HCT116 (cell line): Measurements from ENCODE around the gene SUPT4H1. TPM values are rescaled to one million over a fixed set of nuclear protein-coding genes. Genes with fewer than 3 reads are reported as not detected.

Source experiments
- ATAC-seq: fragments of 200-7000 bp; cut with Tn5 transposase; 2 replicates; pipeline ENCODE4 v1.9.1; 2020; ENCODE audit warnings: mild to moderate bottlenecking, moderate library complexity
- BruUV-seq: library from RNA; stranded (reverse); fragments of 400-500 nt; replicated peaks from 2 replicates; lab custom pipeline; 2021; lab: Mats Ljungman, UMichigan
- CTCF ChIA-PET: fragments of 300-600 bp; sonication (Branson Sonifier 250); formaldehyde crosslinking; loops from one replicate; lab custom pipeline; 2021; ENCODE audit warnings: antibody characterized with exemption; lab: Charles Lee
- POLR2A ChIA-PET: fragments of 300-600, 350-600 bp; sonication (Branson Sonifier 250); formaldehyde crosslinking; loops from one replicate; lab custom pipeline; 2021; ENCODE audit warnings: antibody characterized with exemption; lab: Charles Lee
- RAD21 ChIA-PET, 2 experiments: fragments of 300-600 bp; sonication (Branson Sonifier 250); formaldehyde crosslinking; loops; one replicate each; lab custom pipeline; 2023; ENCODE audit warnings: low total read pairs in 2 of 2; ENCODE audit not compliant: uncharacterized antibody in 2 of 2, unreplicated experiment in 2 of 2, low non-redundant PET in 1 of 2; lab: Charles Lee
- DNase-seq: peaks from one replicate; pipeline ENCODE4 v3.0.0-alpha.2; 2010; ENCODE audit warnings: low read depth, low spot score
- H2AFZ ChIP-seq: fragments of 200-600 bp; shearing (Covaris generic), sonication (generic); 2 replicates; pipeline ENCODE4 v1.6.1; 2017; ENCODE audit warnings: low read depth, mixed run types, mixed read lengths, antibody characterized with exemption, low read length; ENCODE audit not compliant: poor library complexity, severe bottlenecking
- H3K27ac ChIP-seq: 2 replicates; pipeline ENCODE4 v1.5.1; 2012; ENCODE audit warnings: low read depth, low read length
- H3K27me3 ChIP-seq: fragments of 200-600 bp; sonication (generic); 2 replicates; pipeline ENCODE4 v1.6.1; 2016; ENCODE audit warnings: mixed run types, low read length, mixed read lengths; ENCODE audit not compliant: insufficient read depth
- H3K36me3 ChIP-seq, 2 experiments: fragments of 200-500 bp in 1 of 2; fragments of 200-600 bp in 1 of 2; sonication (Bioruptor generic) in 1 of 2; sonication (generic) in 1 of 2; 2 replicates each; pipeline versions ENCODE4 v1.5.1 to v1.6.1; 2014 to 2016; ENCODE audit warnings: low read length in 2 of 2, inconsistent platforms in 1 of 2, mixed read lengths in 1 of 2, mixed run types in 1 of 2; ENCODE audit not compliant: insufficient read depth in 2 of 2, control insufficient read depth in 1 of 2
- H3K4me1 ChIP-seq, 2 experiments: fragments of 200-600 bp in 1 of 2; sonication (generic) in 1 of 2; 2 replicates each; pipeline versions ENCODE4 v1.5.1 to v1.6.1; 2012 to 2017; ENCODE audit warnings: low read length in 2 of 2, inconsistent platforms in 1 of 2, mild to moderate bottlenecking in 1 of 2, mixed read lengths in 1 of 2, mixed run types in 1 of 2, moderate library complexity in 1 of 2; ENCODE audit not compliant: insufficient read depth in 2 of 2, control insufficient read depth in 1 of 2
- H3K4me2 ChIP-seq: fragments of 200-600 bp; sonication (generic); 2 replicates; pipeline ENCODE4 v1.6.1; 2017; ENCODE audit warnings: mixed run types, low read length, mixed read lengths
- H3K4me3 ChIP-seq, 2 experiments: fragments of 200-600 bp in 1 of 2; sonication (generic) in 1 of 2; replicated peaks in 1 of 2; 2 replicates each; pipeline ENCODE4 v1.5.1; 2011 to 2016; ENCODE audit warnings: low read length in 2 of 2, control low read depth in 1 of 2, low read depth in 1 of 2, mild to moderate bottlenecking in 1 of 2, mixed read lengths in 1 of 2, mixed run types in 1 of 2
- H3K79me2 ChIP-seq: fragments of 200-600 bp; sonication (generic); 2 replicates; pipeline ENCODE4 v1.6.1; 2017; ENCODE audit warnings: mild to moderate bottlenecking, mixed run types, low read length, moderate library complexity, mixed read lengths; ENCODE audit not compliant: insufficient read depth
- H3K9ac ChIP-seq: fragments of 200-600 bp; sonication (generic); 2 replicates; pipeline ENCODE4 v1.6.1; 2016; ENCODE audit warnings: low read length, mixed read lengths
- H3K9me2 ChIP-seq: fragments of 200-600 bp; sonication (generic), shearing (Covaris generic); 2 replicates; pipeline ENCODE4 v1.6.1; 2017; ENCODE audit warnings: mixed run types, mild to moderate bottlenecking, moderate library complexity; ENCODE audit not compliant: insufficient read depth
- H3K9me3 ChIP-seq, 2 experiments: fragments of 200-500 bp in 1 of 2; fragments of 200-600 bp in 1 of 2; sonication (Bioruptor generic) in 1 of 2; sonication (generic) in 1 of 2; 2 replicates each; pipeline ENCODE4 v1.6.1; 2014 to 2017; ENCODE audit warnings: low read length in 2 of 2, mixed read lengths in 2 of 2, inconsistent platforms in 1 of 2, low read depth in 1 of 2, mild to moderate bottlenecking in 1 of 2, mixed run types in 1 of 2, moderate library complexity in 1 of 2; ENCODE audit not compliant: control insufficient read depth in 1 of 2, insufficient read depth in 1 of 2
- H4K20me1 ChIP-seq: fragments of 200-600 bp; sonication (generic), shearing (Covaris generic); 2 replicates; pipeline ENCODE4 v1.6.1; 2017; ENCODE audit warnings: mixed run types, mild to moderate bottlenecking, moderate library complexity; ENCODE audit not compliant: insufficient read depth
- POLR2AphosphoS5 ChIP-seq: IDR thresholded peaks from 2 replicates; pipeline ENCODE4 v1.6.1; 2011; ENCODE audit warnings: mild to moderate bottlenecking, low read depth, low read length, moderate library complexity
- RAD21 ChIP-seq: IDR thresholded peaks from 2 replicates; pipeline ENCODE4 v1.6.1; 2012; ENCODE audit warnings: low read depth, mild to moderate bottlenecking
- ZNF274 ChIP-seq: fragments of 200-500 bp; sonication (Bioruptor generic); IDR thresholded peaks from 2 replicates; pipeline ENCODE4 v1.6.1; 2014; ENCODE audit warnings: mild to moderate bottlenecking, low read depth, low read length, inconsistent platforms
- intact Hi-C: fragments of 100-400 bp; cut with micrococcal nuclease; formaldehyde crosslinking; loops from 2 replicates; pipeline ENCODE4 v1.10.0; 2022
- total RNA-seq: library from RNA; stranded (reverse); gene quantifications from one replicate; pipeline ENCODE4 v1.2.1, GENCODE V29; 2021; ENCODE audit not compliant: unreplicated experiment
- TF ChIP-seq, protein P1 (sequence below), 3 experiments: fragments of 200-600 bp in 1 of 3; sonication (generic) in 1 of 3; IDR thresholded peaks in 2 of 3; conservative IDR thresholded peaks in 1 of 3; 2 replicates each; pipeline ENCODE4 v1.5.1; 2012 to 2017; ENCODE audit warnings: low read depth in 2 of 3, low read length in 2 of 3, antibody characterized with exemption in 1 of 3, borderline replicate concordance in 1 of 3, control low read depth in 1 of 3, mild to moderate bottlenecking in 1 of 3, mixed read lengths in 1 of 3, mixed run types in 1 of 3, moderate library complexity in 1 of 3; ENCODE audit not compliant: insufficient read depth in 1 of 3

SUPT4H1 gene
- total RNA-seq, 1 experiment from 2014 or later, result 118 TPM

DNA sequence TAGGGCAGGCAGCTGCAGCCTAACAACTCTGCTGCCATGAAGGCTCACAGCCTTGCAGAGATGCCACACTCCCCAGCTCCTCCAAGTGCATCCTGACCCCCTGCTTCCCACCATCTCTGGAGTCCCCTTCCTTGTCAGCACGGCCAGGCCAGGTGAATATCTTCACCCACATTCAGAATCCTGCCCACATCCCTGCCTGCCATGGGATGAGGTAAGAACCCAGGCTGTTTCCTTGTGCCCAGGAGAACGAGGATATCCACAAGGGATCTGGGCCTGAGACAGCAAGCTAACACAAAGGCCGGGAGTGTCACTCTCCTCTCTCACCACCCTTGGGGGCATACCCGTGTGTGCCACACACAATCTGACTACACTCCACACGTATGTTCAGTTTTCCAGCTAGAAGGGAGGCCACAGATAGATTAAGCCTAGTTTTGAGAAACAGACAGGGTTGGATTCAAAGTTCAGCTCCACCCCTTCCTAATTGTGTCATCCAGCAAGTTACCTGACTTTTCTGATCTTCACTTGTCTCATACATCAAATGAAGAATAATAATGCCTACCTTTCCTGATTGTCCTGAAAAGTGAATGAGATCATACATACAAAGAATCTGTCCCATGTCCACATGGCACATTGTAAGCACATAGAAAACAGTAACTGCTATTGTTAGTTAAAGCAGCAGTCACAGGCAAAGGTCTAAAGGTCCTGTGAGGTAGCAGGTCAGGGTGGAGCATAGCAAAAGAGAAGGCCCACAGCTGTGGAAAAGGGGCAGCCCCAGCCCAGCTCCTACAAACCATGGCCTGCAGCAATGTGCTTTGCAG lies 17.4 kb upstream of the SUPT4H1 start:
- H3K27me3 ChIP-seq, result no peaks in the 10 kb centered on the region
- peaks cover 11 to 36% of the 10 kb centered on the region in 2 experiments; a peak in 3 of 4 replicates for H3K36me3 ChIP-seq
- no peak overlapping the region for H3K4me3 ChIP-seq
- no peak overlapping the region for H3K9ac ChIP-seq
- ATAC-seq (no peak), DNase-seq (no peak)
- H3K4me2 ChIP-seq, result no peak overlapping the region
- no peak overlapping the region for H3K27ac ChIP-seq
- no peaks in the 10 kb centered on the region for H3K9me2 ChIP-seq
- H3K4me1 ChIP-seq, result peaks cover 21 to 26% of the 10 kb centered on the region in 2 experiments
- BruUV-seq, result TSS peak; percentile 26
- no peak overlapping the region for H2AFZ ChIP-seq
- CTCF ChIA-PET, result interaction anchor here (1.3 kb wide), 1 partner anchor 11 kb away, joined by 3 read pairs; no protein-coding TSS in a partner anchor
- intact Hi-C loops, result no loop called here
- no peaks in the 10 kb centered on the region for H4K20me1 ChIP-seq
- POLR2A ChIA-PET, result interaction anchor here (0.7 to 2.4 kb wide), 3 partner anchors 9 to 53 kb away, joined by 3 to 5 read pairs (median 5); partner anchors contain the start of gene SUPT4H1
- H3K79me2 ChIP-seq, result peaks cover 69% of the 10 kb centered on the region
- TF ChIP-seq ZNF274, result no peak
- TF ChIP-seq POLR2AphosphoS5, result no peak
- TF ChIP-seq, protein P1, sequence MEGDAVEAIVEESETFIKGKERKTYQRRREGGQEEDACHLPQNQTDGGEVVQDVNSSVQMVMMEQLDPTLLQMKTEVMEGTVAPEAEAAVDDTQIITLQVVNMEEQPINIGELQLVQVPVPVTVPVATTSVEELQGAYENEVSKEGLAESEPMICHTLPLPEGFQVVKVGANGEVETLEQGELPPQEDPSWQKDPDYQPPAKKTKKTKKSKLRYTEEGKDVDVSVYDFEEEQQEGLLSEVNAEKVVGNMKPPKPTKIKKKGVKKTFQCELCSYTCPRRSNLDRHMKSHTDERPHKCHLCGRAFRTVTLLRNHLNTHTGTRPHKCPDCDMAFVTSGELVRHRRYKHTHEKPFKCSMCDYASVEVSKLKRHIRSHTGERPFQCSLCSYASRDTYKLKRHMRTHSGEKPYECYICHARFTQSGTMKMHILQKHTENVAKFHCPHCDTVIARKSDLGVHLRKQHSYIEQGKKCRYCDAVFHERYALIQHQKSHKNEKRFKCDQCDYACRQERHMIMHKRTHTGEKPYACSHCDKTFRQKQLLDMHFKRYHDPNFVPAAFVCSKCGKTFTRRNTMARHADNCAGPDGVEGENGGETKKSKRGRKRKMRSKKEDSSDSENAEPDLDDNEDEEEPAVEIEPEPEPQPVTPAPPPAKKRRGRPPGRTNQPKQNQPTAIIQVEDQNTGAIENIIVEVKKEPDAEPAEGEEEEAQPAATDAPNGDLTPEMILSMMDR (IDR thresholded peaks at IDR 0.05 in 2 of 3, conservative IDR thresholded peaks at IDR 0.05 in 1 of 3; ENCODE audit: borderline replicate concordance in 1 of 3, insufficient read depth in 1 of 3, low read depth in 2 of 3, low read length in 2 of 3), result no peak
- TF ChIP-seq RAD21, result no peak
- TF ChIP-seq, all 23 proteins: peak for 0
- H3K9me3 ChIP-seq, result no peaks in the 10 kb centered on the region
- RAD21 ChIA-PET, result interaction anchor here in 1 of 2 experiments (0.6 kb wide), 1 partner anchor 19 kb away, joined by 3 read pairs; no protein-coding TSS in a partner anchor
